ENCODE measurements around the gene RHOBTB1. TPM values are rescaled to one million over a fixed set of nuclear protein-coding genes. Genes with fewer than 3 reads are reported as not detected.

The RHOBTB1 gene
- total RNA-seq, 1 experiment from 2014 or later = 2.5 TPM

GRCh38 chr10:60825520-60825919 is 118.5 kb downstream of the RHOBTB1 start:
- H2AFZ ChIP-seq (ENCODE audit: low read length) = no peak overlapping the region
- no peaks in the 10 kb centered on the region for H3K9me3 ChIP-seq (ENCODE audit: control insufficient read depth, low read depth, low read length)
- no peak overlapping the region for H3K27ac ChIP-seq (ENCODE audit: insufficient read length, low read depth, low read length)
- H2AK5ac ChIP-seq (ENCODE audit: insufficient read length, low read length) = no peak overlapping the region
- H2BK12ac ChIP-seq (ENCODE audit: insufficient read length, low read depth, low read length) = no peak overlapping the region
- Mint-ChIP-seq H3K9me3 (no peaks in the 10 kb centered on the region), H3K4me3 (no peak overlapping the region), H3K36me3 (ENCODE audit: insufficient read depth in 1 of 3, low read depth in 3 of 3) (no peaks in the 10 kb centered on the region), H3K27me3 (ENCODE audit: low read depth) (no peaks in the 10 kb centered on the region), H3K4me1 (peaks cover 1 to 9% of the 10 kb centered on the region in 2 experiments; a peak in 3 of 4 replicates), H3K27ac (no peak overlapping the region)
- no peaks in the 10 kb centered on the region for H4K20me1 ChIP-seq (ENCODE audit: control insufficient read depth, insufficient read depth, insufficient read length)
- no peak overlapping the region for H2BK120ac ChIP-seq (ENCODE audit: low read depth, low read length, poor library complexity, severe bottlenecking)
- H3K18ac ChIP-seq (ENCODE audit: insufficient read length, low read depth, low read length) = no peak overlapping the region
- H2BK20ac ChIP-seq (ENCODE audit: low read depth, low read length, poor library complexity, severe bottlenecking) = no peak overlapping the region
- no peak overlapping the region for H3T11ph ChIP-seq (ENCODE audit: low read length)
- no peaks in the 10 kb centered on the region for H3K79me2 ChIP-seq (ENCODE audit: insufficient read depth, low read length)
- no peaks in the 10 kb centered on the region for H3K27me3 ChIP-seq (ENCODE audit: insufficient read depth, low read length)
- no peak for DNase-seq
- H4K8ac ChIP-seq (replicated peaks; ENCODE audit: insufficient read length, low read depth, low read length) = no peak overlapping the region
- H3K14ac ChIP-seq (ENCODE audit: insufficient read depth, low read length) = no peak overlapping the region
- H2BK5ac ChIP-seq (ENCODE audit: insufficient read length, low read length) = no peak overlapping the region
- no peaks in the 10 kb centered on the region for H3K79me1 ChIP-seq (ENCODE audit: insufficient read depth, low read depth, low read length, poor library complexity, severe bottlenecking)
- no peak overlapping the region for H2BK15ac ChIP-seq (ENCODE audit: low read depth, low read length)
- H3K23me2 ChIP-seq (ENCODE audit: insufficient read length, low read depth, low read length, poor library complexity, severe bottlenecking) = no peaks in the 10 kb centered on the region
- no peak overlapping the region for H4K91ac ChIP-seq (ENCODE audit: insufficient read length, low read depth, low read length)
- H3K9ac ChIP-seq (ENCODE audit: extremely low read depth, insufficient read length, low read length) = no peak overlapping the region
- no peak overlapping the region for H3K4ac ChIP-seq (ENCODE audit: low read depth, low read length)
- TF ChIP-seq, protein P1, sequence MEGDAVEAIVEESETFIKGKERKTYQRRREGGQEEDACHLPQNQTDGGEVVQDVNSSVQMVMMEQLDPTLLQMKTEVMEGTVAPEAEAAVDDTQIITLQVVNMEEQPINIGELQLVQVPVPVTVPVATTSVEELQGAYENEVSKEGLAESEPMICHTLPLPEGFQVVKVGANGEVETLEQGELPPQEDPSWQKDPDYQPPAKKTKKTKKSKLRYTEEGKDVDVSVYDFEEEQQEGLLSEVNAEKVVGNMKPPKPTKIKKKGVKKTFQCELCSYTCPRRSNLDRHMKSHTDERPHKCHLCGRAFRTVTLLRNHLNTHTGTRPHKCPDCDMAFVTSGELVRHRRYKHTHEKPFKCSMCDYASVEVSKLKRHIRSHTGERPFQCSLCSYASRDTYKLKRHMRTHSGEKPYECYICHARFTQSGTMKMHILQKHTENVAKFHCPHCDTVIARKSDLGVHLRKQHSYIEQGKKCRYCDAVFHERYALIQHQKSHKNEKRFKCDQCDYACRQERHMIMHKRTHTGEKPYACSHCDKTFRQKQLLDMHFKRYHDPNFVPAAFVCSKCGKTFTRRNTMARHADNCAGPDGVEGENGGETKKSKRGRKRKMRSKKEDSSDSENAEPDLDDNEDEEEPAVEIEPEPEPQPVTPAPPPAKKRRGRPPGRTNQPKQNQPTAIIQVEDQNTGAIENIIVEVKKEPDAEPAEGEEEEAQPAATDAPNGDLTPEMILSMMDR (conservative IDR thresholded peaks at IDR 0.05) = no peak
- no peak overlapping the region for H3K23ac ChIP-seq (ENCODE audit: insufficient read length, low read depth, low read length)
- no peak overlapping the region for H3K4me2 ChIP-seq (ENCODE audit: insufficient read depth, insufficient read length, low read length)
- no peaks in the 10 kb centered on the region; the same call in 1 of the 2 replicates for H3K4me1 ChIP-seq (ENCODE audit: insufficient read depth, low read length)
- WGBS (ENCODE audit: extremely low coverage, insufficient read length, low lambda C conversion rate) = no CpG with 5 or more reads among the region's 4 CpGs
- H3K56ac ChIP-seq (ENCODE audit: insufficient read length, low read depth, low read length) = no peak overlapping the region
- no peak overlapping the region for H4K5ac ChIP-seq (ENCODE audit: insufficient read length, low read depth, low read length)

All from H9 (cell line).